ENCODE results near the gene POLR2J.
"Not testable (repeated sequence)": the region's sequence is repeated elsewhere in the genome, so short reads cannot be mapped to it uniquely, and the experiment has no call there.

The POLR2J gene

GRCh38 chr7:102478314-102479208 lies at the start of gene POLR2J:
TSS of gene POLR2J (minus strand) at chr7:102478922. CDS start at chr7:102478860, 62 bp downstream.
- peak; percentile 100 for DNase-seq

DNA sequence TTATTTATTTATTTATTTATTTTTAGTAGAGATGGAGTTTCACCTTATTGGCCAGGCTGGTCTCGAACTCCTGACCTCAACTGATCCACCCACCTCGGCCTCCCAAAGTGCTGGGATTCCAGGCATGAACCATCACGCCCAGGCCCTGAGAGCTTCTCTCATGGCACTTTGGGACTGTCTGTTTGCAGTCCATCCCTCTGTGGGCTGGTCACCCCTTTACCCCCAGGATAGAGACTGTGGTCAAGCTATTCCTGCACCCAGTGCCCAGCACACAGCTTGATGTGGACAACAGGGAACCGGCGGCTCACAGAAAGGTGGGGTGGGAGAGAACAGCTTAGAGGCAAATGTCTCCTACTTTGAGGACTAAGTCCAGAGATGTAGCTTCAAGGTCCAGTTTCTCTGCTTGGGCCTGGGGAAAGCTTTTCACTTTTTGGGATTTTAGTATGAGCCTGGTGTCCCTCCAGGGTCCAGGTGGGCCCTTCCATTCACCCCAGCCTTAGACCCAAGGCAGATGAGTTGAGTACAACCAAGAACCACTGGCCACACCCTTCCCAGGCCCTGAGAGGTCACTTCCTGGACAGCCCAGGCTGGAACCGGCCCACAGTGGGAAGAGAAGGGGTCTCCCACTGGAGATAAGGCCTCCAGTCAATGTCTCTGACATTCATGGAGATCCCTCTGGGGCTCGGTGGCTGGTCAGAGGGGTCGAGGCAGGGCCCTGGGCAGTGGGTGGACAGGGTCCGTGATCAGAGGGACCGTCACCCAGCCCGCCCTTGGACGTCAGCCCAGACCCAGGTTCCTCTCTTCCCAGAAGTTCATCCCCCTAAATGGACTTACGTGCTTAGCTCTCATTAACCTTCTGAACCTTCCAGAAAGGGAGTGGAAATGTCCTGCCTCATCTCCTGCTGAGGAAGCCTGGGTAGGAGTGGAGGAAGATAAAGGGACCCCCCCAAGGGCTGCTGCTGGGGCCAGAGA lies 49.4 kb upstream of the POLR2J start:
- DNase-seq, result peak; percentile 16 to 19

- DNase-seq, result peak; percentile 8 to 9
These were observed 48.5 kb upstream of the POLR2J start for GRCh38 chr7:102527182-102527581.

DNA sequence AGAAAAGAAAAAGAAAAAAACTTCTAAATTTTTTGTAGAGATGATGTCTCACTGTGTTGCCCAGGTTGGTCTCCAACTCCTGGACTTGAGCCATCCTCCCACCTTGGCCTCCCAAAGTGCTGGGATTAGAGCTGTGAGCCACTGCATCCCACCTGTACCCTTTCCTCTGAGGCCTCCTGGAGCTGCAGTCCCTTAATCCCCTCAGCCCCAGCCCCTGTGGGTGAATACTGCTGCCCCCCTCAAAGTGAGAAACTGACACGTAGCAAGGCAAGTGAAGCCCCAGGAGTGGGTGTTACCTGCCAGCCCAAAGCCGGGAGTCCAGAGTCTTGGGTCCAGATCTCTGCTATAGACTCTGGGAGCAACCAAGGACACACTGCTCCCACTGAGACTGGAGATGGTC lies 46.1 kb upstream of the POLR2J start:
- peak; percentile 12 to 19 for DNase-seq

- DNase-seq, result not testable (repeated sequence)
These were observed 42.1 kb upstream of the POLR2J start for GRCh38 chr7:102520797-102521196.

GRCh38 chr7:102517550-102518147 lies 38.9 kb upstream of the POLR2J start, which contains the start of gene RASA4B:
TSS of gene RASA4B (minus strand) at chr7:102517777. CDS start at chr7:102517710, 67 bp downstream.
- DNase-seq, result peak; percentile 19 to 29

DNA sequence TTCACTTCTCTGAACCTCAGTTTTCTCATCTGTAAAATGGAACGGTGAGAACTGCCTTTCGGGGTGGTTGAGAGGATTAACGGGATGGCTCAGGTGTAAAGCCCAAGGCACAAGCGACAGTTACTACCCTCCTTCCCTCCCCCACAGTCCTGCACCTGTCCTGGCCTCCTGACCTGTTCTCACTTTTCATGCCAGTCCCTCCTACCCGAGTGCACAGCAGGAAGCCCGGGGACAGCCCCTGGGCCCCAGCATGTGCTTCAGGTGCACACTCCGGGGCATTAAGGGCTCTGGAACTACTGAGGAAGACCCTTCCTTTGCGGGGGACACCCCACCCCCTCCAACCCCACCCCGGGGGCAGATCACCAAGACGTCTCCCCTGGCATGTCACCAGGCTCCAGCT lies 38.2 kb upstream of the POLR2J start:
- DNase-seq, result not testable (repeated sequence)

DNA sequence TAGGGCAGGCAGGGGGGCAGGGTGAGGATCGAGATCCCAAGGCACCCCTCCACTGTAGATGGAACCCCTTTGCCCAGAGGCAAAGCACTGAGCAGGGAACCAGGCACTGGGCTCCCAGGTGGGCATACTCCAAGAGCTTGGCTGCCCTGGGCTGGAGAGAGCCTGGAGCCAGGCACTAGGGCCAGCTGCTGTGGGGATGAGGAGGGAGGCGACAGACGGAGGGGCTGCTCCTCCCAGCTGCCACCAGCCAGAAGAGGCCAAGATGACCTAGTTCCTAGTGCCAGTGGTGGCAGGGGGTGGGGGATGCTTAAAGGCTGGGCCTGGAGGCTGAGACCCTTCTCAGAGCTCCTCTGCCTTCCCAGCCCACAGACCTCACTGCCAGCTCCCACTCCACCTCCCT lies 37.2 kb upstream of the POLR2J start:
- DNase-seq, result not testable (repeated sequence)

DNA sequence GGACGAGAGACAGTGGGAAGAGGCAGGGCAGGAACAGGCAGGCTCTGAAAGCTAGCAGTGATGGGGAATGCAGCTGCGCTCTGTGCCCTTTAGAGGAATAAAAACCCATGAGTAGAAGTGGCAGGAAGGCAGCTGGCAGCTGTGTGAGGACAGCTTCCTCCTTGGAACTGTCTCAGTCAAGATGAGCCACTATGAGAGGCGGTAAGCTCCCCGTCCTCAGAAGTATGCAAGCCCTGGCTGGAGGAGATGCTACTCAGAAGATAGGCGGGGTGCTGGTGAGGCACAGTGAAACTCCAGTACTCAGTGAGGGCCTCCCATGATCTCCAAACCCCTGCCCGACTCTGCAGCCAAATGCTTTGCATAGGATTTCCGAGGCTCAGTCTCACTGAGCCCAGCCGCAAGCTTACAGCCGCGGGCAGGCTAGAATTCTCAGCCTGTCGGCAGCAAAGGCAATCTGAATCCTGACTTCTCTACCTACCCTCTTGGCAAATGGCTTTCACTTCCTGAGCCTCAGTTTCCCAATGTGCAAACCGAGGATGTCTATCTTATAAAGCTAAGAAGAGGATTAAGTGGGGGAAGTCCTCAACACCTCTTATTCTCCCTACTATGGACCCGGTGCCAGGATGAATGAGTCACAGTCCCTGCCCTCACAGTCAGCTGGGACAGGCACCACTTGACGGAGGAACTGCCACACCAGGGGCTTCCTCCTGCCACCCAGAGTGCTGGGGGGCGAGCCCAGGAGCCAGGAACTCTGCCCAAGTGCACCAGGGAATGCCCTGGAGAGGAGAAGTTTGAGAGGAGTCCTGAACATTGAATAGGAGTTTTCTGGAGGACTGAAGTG lies 36.4 kb upstream of the POLR2J start:
- DNase-seq, result not testable (repeated sequence)

DNA sequence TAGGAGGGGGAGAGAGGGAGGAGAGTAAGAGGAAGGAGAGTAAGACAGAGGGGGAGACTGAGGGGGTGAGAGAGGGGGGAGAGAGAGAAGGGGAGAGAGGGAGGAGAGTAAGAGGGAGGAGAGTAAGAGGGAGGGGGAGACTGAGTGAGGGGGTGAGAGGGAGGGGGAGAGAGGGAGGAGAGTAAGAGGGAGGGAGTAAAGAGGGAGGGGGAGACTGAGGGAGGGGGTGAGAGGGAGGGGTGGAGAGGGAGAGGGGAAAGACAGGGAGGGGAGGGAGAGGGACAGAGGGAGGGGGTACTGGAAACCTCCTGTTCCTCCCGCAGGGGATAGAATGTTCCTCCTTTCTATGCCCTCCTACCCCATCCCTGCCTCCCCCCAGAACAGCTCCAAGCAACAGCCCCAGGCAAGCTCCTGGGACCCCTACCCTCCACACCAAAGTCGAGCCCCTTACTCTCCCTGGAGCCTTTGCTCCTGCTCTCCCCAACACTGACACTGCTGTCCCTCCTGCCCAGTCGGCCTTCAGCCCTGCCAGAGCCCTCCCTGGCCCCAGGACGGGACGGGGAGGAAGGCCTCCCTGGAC lies 34.0 kb upstream of the POLR2J start:
- DNase-seq, result peak; percentile 19 to 31

- DNase-seq, result not testable (repeated sequence)
These were observed 33.3 kb upstream of the POLR2J start for GRCh38 chr7:102511860-102512522.

GRCh38 chr7:102510575-102510974 lies 31.9 kb upstream of the POLR2J start:
- peak in 1 of 2 experiments; percentile 14 for DNase-seq

GRCh38 chr7:102507410-102508088 lies 28.8 kb upstream of the POLR2J start:
- peak; percentile 15 to 17 for DNase-seq

DNA sequence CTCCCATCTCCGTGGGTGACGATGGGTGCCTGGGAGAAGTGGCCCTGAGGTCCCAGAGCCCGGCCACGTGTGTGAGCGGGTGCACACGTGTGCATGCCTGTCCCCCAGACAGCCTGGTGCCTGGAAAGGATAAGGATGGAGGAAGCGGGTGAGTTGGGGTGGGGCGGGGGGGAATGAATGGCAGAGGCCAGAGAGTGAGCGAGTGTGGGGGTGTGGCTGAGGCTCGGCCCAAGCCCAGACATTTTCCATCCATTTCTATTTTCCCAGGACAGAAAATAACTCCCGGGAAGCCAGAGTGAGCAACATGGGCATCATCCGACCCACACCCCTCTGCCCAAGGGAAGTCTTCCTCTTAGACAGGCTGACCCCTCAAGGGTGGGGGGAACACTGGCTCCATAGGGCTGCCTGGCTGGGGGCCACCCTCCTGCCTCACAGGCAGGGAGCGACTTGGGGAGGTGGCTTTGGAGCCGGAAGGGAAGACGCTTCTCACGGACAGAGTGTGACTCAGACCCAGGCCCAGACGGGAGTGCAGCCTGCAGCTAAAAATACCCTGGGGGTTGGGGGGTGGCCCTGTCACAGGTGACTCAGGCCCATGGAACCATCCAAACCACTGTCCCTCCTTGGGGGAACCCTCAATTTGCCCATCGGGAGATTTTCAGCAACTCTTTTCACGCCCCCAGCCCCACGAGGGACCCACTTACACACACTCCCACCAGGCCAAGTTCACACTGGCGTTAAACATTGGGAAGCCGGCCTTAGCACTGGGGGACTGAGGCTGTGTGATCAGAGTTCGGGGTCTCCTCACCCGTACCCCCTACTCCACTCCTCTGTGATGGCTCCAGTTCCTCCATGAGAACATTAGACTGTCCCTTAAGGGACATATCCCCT lies 26.8 kb upstream of the POLR2J start:
- peak in 1 of 2 experiments; percentile 12 for DNase-seq

DNA sequence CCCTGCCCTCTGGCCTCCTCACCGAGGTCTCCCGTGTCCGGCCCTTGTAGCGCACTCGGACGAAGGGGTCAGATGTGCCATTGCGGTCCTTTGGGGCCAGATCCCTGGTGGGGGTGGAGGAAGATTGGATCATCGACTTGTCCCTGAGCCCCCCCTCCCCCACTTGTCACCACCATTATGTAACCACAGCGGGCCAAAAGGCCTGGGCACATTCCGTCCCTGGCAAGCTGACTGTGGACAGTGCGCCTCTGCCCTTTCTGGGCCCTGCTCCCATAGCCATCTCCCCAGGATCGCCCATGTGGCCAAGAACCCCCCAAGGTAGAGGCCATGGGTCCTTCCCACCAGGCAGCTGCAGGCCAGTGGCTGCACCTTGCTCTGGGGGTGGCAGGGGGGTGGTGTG lies 24.4 kb upstream of the POLR2J start:
- not testable (repeated sequence) for DNase-seq

DNA sequence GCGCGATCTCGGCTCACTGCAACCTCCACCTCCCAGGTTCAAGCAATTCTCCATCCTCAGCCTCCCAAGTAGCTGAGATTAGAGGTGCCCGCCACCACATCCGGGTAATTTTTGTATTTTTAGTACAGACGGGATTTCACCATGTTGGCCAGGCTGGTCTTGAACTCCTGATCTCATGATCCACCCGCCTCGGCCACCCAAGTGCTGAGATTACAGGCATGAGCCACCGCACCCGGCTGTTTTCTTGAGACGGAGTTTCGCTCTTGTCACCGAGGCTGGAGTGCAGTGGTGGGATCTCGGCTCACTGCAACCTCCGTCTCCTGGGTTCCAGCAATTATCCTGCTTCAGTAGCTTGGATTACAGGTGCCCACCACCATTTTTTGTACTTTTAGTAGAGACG lies 19.6 kb upstream of the POLR2J start:
- DNase-seq, result not testable (repeated sequence)

GRCh38 chr7:102497308-102497707 lies 18.6 kb upstream of the POLR2J start:
- not testable (repeated sequence) for DNase-seq

DNA sequence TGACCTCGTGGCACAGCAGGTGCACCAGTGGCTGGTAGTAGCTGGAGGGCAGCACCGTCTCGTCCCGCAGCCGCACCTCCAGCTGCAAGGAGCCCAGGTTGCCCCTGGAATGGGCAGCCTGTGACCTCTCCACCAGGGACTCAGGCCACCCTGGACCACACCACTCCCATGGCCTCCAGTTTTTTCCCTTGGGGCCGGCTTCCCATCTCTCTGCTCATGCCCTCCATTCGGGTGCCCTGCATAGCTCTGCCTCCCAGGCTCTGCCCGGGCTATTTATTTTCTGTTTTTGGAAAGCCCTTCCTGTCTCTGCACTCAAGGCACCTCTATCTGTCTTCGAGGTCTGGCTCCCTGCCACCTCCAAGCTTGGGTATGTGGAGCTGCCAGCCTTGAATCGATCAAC lies 18.1 kb upstream of the POLR2J start:
- not testable (repeated sequence) for DNase-seq

Measured in activated T-cell treated with anti-CD3 and anti-CD28 coated beads, Interleukin-2, amount 50 U/mL, for 48 hours (primary cell).